HEK293 (cell line): ENCODE results near the gene LEP.

Experiments
- CTCF ChIP-seq: fragments of 450-650 bp; formaldehyde crosslinking; IDR thresholded peaks from 2 replicates; pipeline ENCODE4 v1.5.1; 2016; ENCODE audit warnings: missing biosample characterization, missing genetic modification characterization
- RBAK ChIP-seq: fragments of 450-650 bp; formaldehyde crosslinking; IDR thresholded peaks from 2 replicates; pipeline ENCODE4 v1.5.1; 2016; ENCODE audit warnings: missing biosample characterization, missing genetic modification characterization
- ZBTB17 ChIP-seq: fragments of 450-650 bp; formaldehyde crosslinking; IDR thresholded peaks from 2 replicates; pipeline ENCODE4 v1.5.1; 2016; ENCODE audit warnings: missing biosample characterization, missing genetic modification characterization
- ZNF184 ChIP-seq: fragments of 450-650 bp; IDR thresholded peaks from 2 replicates; pipeline ENCODE4 v1.5.1; 2018; ENCODE audit warnings: missing biosample characterization, mild to moderate bottlenecking, missing genetic modification characterization

GRCh38 chr7:128274884-128275603 lies 34.0 kb downstream of the LEP start:
- TF ChIP-seq RBAK (no peak), ZBTB17 (tag by site-specific recombination) (no peak), CTCF (tag by site-specific recombination) (no peak), ZNF184 (tag by site-specific recombination) (no peak)
